Dendritic cell treated with granulocyte-macrophage colony-stimulating factor and Interleukin-4, amounts not matched to agents 40 ng/mL and 50 ng/mL, for 4 days (primary cell): ENCODE data around the gene TMEM271.

Experiments used
- H3K27ac Mint-ChIP-seq: one replicate; pipeline ENCODE4 v1.8.0; 2022; ENCODE audit warnings: mild to moderate bottlenecking, mixed read lengths
- H3K27me3 Mint-ChIP-seq: one replicate; pipeline ENCODE4 v1.8.0; 2022; ENCODE audit warnings: mild to moderate bottlenecking, mixed read lengths
- H3K36me3 Mint-ChIP-seq: one replicate; pipeline ENCODE4 v1.8.0; 2022; ENCODE audit warnings: low read depth, mixed read lengths
- H3K4me1 Mint-ChIP-seq: one replicate; pipeline ENCODE4 v1.8.0; 2022; ENCODE audit warnings: low read depth, mixed read lengths
- H3K4me3 Mint-ChIP-seq: one replicate; pipeline ENCODE4 v1.8.0; 2022; ENCODE audit warnings: mild to moderate bottlenecking, moderate library complexity, mixed read lengths
- H3K9me3 Mint-ChIP-seq: one replicate; pipeline ENCODE4 v1.8.0; 2022; ENCODE audit warnings: mixed read lengths
- intact Hi-C: fragments of 100-400 bp; cut with micrococcal nuclease; formaldehyde crosslinking; loops from one replicate; pipeline ENCODE4 v1.15.0; 2022

TMEM271 gene

GRCh38 chr4:531721-532565 lies 44.2 kb downstream of the TMEM271 start:
- intact Hi-C loops: no loop called here

GRCh38 chr4:531076-531475 lies 45.0 kb downstream of the TMEM271 start:
- H3K9me3 Mint-ChIP-seq: peaks cover 57% of the 10 kb centered on the region

More at GRCh38 chr4:531721-532565, 44.2 kb downstream of the TMEM271 start:
- Mint-ChIP-seq H3K9me3 (peaks cover 60% of the 10 kb centered on the region), H3K4me1 (no peaks in the 10 kb centered on the region), H3K4me3 (no peak overlapping the region), H3K36me3 (peaks cover 99% of the 10 kb centered on the region), H3K27ac (no peak overlapping the region), H3K27me3 (no peaks in the 10 kb centered on the region)

GRCh38 chr4:530017-530781 lies 45.9 kb downstream of the TMEM271 start:
- Mint-ChIP-seq H3K27ac (no peak overlapping the region), H3K36me3 (peaks cover 99% of the 10 kb centered on the region), H3K27me3 (no peaks in the 10 kb centered on the region), H3K4me3 (no peak overlapping the region), H3K4me1 (no peaks in the 10 kb centered on the region), H3K9me3 (peaks cover 53% of the 10 kb centered on the region)
- intact Hi-C loops: no loop called here

More at GRCh38 chr4:531076-531475, 45.0 kb downstream of the TMEM271 start:
- Mint-ChIP-seq H3K4me1 (no peaks in the 10 kb centered on the region), H3K27ac (no peak overlapping the region), H3K36me3 (peaks cover 99% of the 10 kb centered on the region), H3K27me3 (no peaks in the 10 kb centered on the region), H3K4me3 (no peak overlapping the region)
- intact Hi-C loops: no loop called here

- peaks cover 99% of the 10 kb centered on the region for H3K36me3 Mint-ChIP-seq
- peaks cover 53% of the 10 kb centered on the region for H3K9me3 Mint-ChIP-seq
- H3K4me3 Mint-ChIP-seq: no peak overlapping the region
- H3K4me1 Mint-ChIP-seq: no peaks in the 10 kb centered on the region
- no peaks in the 10 kb centered on the region for H3K27me3 Mint-ChIP-seq
- H3K27ac Mint-ChIP-seq: no peak overlapping the region
- intact Hi-C loops: no loop called here
Measured at GRCh38 chr4:529563-529962, 46.5 kb downstream of the TMEM271 start.

DNA sequence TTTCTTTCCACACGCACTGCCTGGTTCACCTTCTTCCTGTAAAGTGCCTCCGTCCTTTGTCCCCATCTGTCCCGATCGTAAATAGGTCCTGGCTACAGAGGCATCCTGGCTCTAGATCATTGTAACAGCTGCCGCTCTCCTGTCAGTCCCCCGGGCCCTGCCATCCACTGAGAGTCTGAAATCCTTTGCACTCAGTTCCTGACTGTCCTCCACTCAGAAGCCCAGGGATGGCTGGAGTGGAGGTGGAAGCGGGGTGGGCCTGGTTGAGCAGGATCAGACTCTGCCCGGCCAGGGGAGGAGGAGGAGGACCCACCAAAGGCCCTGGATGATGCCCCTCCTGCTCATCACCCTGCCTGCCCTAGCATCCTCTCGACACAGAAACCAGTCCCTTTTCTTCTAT lies 47.3 kb downstream of the TMEM271 start:
- no peak overlapping the region for H3K4me3 Mint-ChIP-seq
- no peak overlapping the region for H3K27ac Mint-ChIP-seq
- intact Hi-C loops: no loop called here
- H3K27me3 Mint-ChIP-seq: no peaks in the 10 kb centered on the region
- H3K4me1 Mint-ChIP-seq: no peaks in the 10 kb centered on the region
- H3K9me3 Mint-ChIP-seq: peaks cover 53% of the 10 kb centered on the region
- H3K36me3 Mint-ChIP-seq: peaks cover 99% of the 10 kb centered on the region

GRCh38 chr4:528296-528695 lies 47.8 kb downstream of the TMEM271 start:
- H3K9me3 Mint-ChIP-seq: peaks cover 54% of the 10 kb centered on the region
- H3K4me1 Mint-ChIP-seq: no peaks in the 10 kb centered on the region
- no peak overlapping the region for H3K4me3 Mint-ChIP-seq
- intact Hi-C loops: no loop called here
- H3K27me3 Mint-ChIP-seq: no peaks in the 10 kb centered on the region
- H3K36me3 Mint-ChIP-seq: peaks cover 99% of the 10 kb centered on the region
- H3K27ac Mint-ChIP-seq: no peak overlapping the region

- Mint-ChIP-seq H3K27me3 (no peaks in the 10 kb centered on the region), H3K36me3 (peaks cover 99% of the 10 kb centered on the region), H3K9me3 (peaks cover 48% of the 10 kb centered on the region), H3K4me3 (no peak overlapping the region), H3K27ac (no peak overlapping the region), H3K4me1 (no peaks in the 10 kb centered on the region)
- intact Hi-C loops: no loop called here
Measured at GRCh38 chr4:526971-527460, 49.1 kb downstream of the TMEM271 start.

DNA sequence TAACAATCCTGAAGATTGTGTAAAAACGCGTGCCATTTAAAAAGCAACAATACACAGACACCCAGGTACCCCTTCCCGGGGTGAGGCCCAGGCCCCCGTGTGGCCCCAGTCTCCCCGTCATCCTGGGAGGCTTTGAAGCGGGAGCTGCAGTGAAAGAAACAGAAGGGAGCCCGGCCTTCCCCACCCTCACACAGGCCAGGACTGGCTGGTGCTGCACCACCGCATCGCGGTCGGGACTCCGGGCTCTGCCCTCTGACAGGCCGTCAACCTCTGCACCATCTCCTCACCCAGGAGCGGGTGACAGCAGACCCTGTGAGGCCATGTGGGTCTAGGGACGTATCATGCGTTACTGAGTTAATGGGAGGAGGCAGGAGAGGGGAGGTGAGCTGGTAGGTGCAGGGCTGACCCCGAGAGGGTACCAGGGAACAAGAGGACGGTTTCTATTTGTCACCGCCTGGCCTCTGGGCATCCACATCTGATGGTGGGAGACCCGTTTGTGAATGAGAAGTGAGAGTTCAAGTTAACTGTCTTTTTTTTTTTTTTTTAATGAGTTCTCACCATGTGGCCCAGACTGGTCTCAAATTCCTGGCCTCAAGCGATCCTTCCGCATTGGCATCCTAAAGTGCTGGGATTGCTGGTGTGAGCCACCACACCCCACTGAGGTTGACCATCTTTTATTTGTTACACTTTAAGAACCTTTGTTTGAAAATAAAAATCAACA lies 49.7 kb downstream of the TMEM271 start:
- Mint-ChIP-seq H3K36me3 (peaks cover 99% of the 10 kb centered on the region), H3K9me3 (peaks cover 41% of the 10 kb centered on the region)

GRCh38 chr4:525660-526059 lies 50.4 kb downstream of the TMEM271 start:
- Mint-ChIP-seq H3K4me1 (no peaks in the 10 kb centered on the region), H3K27ac (no peak overlapping the region), H3K9me3 (peaks cover 38% of the 10 kb centered on the region), H3K4me3 (no peak overlapping the region), H3K36me3 (peaks cover 99% of the 10 kb centered on the region), H3K27me3 (no peaks in the 10 kb centered on the region)
- intact Hi-C loops: no loop called here

More for the DNA sequence above, 49.7 kb downstream of the TMEM271 start:
- H3K4me3 Mint-ChIP-seq: no peak overlapping the region
- no peaks in the 10 kb centered on the region for H3K4me1 Mint-ChIP-seq
- H3K27me3 Mint-ChIP-seq: no peaks in the 10 kb centered on the region
- H3K27ac Mint-ChIP-seq: no peak overlapping the region
- intact Hi-C loops: no loop called here

GRCh38 chr4:524196-524595 lies 51.9 kb downstream of the TMEM271 start:
- intact Hi-C loops: no loop called here
- Mint-ChIP-seq H3K4me3 (no peak overlapping the region), H3K27ac (no peak overlapping the region), H3K4me1 (no peaks in the 10 kb centered on the region), H3K9me3 (peaks cover 38% of the 10 kb centered on the region), H3K36me3 (peaks cover 98% of the 10 kb centered on the region), H3K27me3 (no peaks in the 10 kb centered on the region)
